HG03139 (cell line): ENCODE data around the gene GLRX3.
"Not testable (repeated sequence)": the region's sequence is repeated elsewhere in the genome, so short reads cannot be mapped to it uniquely, and the experiment has no call there.

ENCODE experiments used
- ATAC-seq: cut with Tn5 transposase; IDR thresholded peaks from one replicate; pipeline ENCODE4 v1.9.1; 2021; ENCODE audit not compliant: unreplicated experiment

GLRX3 gene

GRCh38 chr10:130136226-130137089, at the start of gene GLRX3:
GLRX3 (plus strand) TSS chr10:130136391; CDS start chr10:130136421, 30 bp downstream.
- ATAC-seq = peak; percentile 81

- not testable (repeated sequence) for ATAC-seq
Observed at GRCh38 chr10:130090565-130090964, 45.6 kb upstream of the GLRX3 start.

GRCh38 chr10:130099344-130099743, 36.8 kb upstream of the GLRX3 start:
- ATAC-seq = no peak

GRCh38 chr10:130105724-130106123, 30.5 kb upstream of the GLRX3 start:
- ATAC-seq = no peak

GRCh38 chr10:130108146-130108545, 28.0 kb upstream of the GLRX3 start:
- ATAC-seq = not testable (repeated sequence)

- ATAC-seq = no peak
Observed at GRCh38 chr10:130108934-130109604, 27.1 kb upstream of the GLRX3 start.

GRCh38 chr10:130109796-130110245, 26.4 kb upstream of the GLRX3 start:
- ATAC-seq = no peak

GRCh38 chr10:130110246-130111112, 25.7 kb upstream of the GLRX3 start, which contains the start of gene C10orf143:
C10orf143 (minus strand) TSS chr10:130110830; CDS start chr10:130110772, 58 bp downstream.
- peak; percentile 74 for ATAC-seq

GRCh38 chr10:130111113-130111851, 24.9 kb upstream of the GLRX3 start:
- peak; percentile 84 for ATAC-seq

- ATAC-seq = no peak
Observed at GRCh38 chr10:130111852-130112180, 24.4 kb upstream of the GLRX3 start.

GRCh38 chr10:130112821-130113220, 23.4 kb upstream of the GLRX3 start:
- no peak for ATAC-seq

GRCh38 chr10:130116942-130117341, 19.2 kb upstream of the GLRX3 start:
- ATAC-seq = not testable (repeated sequence)

- not testable (repeated sequence) for ATAC-seq
Observed at GRCh38 chr10:130117535-130117934, 18.7 kb upstream of the GLRX3 start.

- no peak for ATAC-seq
Observed at GRCh38 chr10:130121486-130122079, 14.6 kb upstream of the GLRX3 start.

- peak; percentile 99 for ATAC-seq
Observed at GRCh38 chr10:130127364-130128061, 8.7 kb upstream of the GLRX3 start.

GRCh38 chr10:130128062-130128781, 8.0 kb upstream of the GLRX3 start:
- no peak for ATAC-seq

GRCh38 chr10:130128922-130129321, 7.3 kb upstream of the GLRX3 start:
- ATAC-seq = no peak

- ATAC-seq = no peak
Observed at GRCh38 chr10:130135676-130136225, 440 bp upstream of the GLRX3 start.

GRCh38 chr10:130137090-130137448, 878 bp downstream of the GLRX3 start:
- ATAC-seq = no peak
